GM19238 (cell line): ENCODE data around the gene PRSS2.
A peak's percentile ranks its signal among the peaks of the same experiment; 100 is the strongest.
"Not testable (repeated sequence)": the region's sequence is repeated elsewhere in the genome, so short reads cannot be mapped to it uniquely, and the experiment has no call there.

Experiments used
- DNase-seq: peaks from one replicate; pipeline ENCODE4 v3.0.0; 2011; ENCODE audit warnings: low spot score; ENCODE audit not compliant: insufficient read length

PRSS2 gene

GRCh38 chr7:142759433-142759832 is 11.3 kb upstream of the PRSS2 start:
- DNase-seq: no peak

GRCh38 chr7:142760071-142760642 is 10.6 kb upstream of the PRSS2 start:
- DNase-seq: no peak

- DNase-seq: not testable (repeated sequence)
Observed at GRCh38 chr7:142761606-142762005, 9.2 kb upstream of the PRSS2 start.

- no peak for DNase-seq
Observed at GRCh38 chr7:142762104-142762503, 8.7 kb upstream of the PRSS2 start.

- no peak for DNase-seq
Observed at GRCh38 chr7:142767451-142767850, 3.3 kb upstream of the PRSS2 start.

GRCh38 chr7:142767861-142768260 is 2.9 kb upstream of the PRSS2 start:
- DNase-seq: no peak

- not testable (repeated sequence) for DNase-seq
Observed at GRCh38 chr7:142768885-142769284, 1.9 kb upstream of the PRSS2 start.

- no peak for DNase-seq
Observed at GRCh38 chr7:142771353-142771723, 568 bp downstream of the PRSS2 start.

- no peak for DNase-seq
Observed at GRCh38 chr7:142772051-142772450, 1.3 kb downstream of the PRSS2 start.

GRCh38 chr7:142772673-142773072 is 1.9 kb downstream of the PRSS2 start:
- no peak for DNase-seq

- DNase-seq: no peak
Observed at GRCh38 chr7:142773230-142773629, 2.5 kb downstream of the PRSS2 start.

GRCh38 chr7:142773937-142774744 is 3.4 kb downstream of the PRSS2 start:
- DNase-seq: no peak

- no peak for DNase-seq
Observed at GRCh38 chr7:142774826-142775225, 4.1 kb downstream of the PRSS2 start.

- not testable (repeated sequence) for DNase-seq
Observed at GRCh38 chr7:142775351-142776115, 4.8 kb downstream of the PRSS2 start.

- no peak for DNase-seq
Observed at GRCh38 chr7:142776206-142776844, 5.6 kb downstream of the PRSS2 start.

GRCh38 chr7:142776845-142777225 is 6.1 kb downstream of the PRSS2 start:
- DNase-seq: not testable (repeated sequence)

GRCh38 chr7:142777318-142777717 is 6.5 kb downstream of the PRSS2 start:
- no peak for DNase-seq

- DNase-seq: peak; percentile 68
Observed at GRCh38 chr7:142782922-142783900, 12.4 kb downstream of the PRSS2 start.

GRCh38 chr7:142784096-142784495 is 13.3 kb downstream of the PRSS2 start:
- DNase-seq: no peak

GRCh38 chr7:142784716-142785115 is 13.9 kb downstream of the PRSS2 start:
- DNase-seq: no peak

GRCh38 chr7:142785841-142786250 is 15.1 kb downstream of the PRSS2 start:
- DNase-seq: no peak
